Psoas muscle (tissue), 8 donors: ENCODE measurements around the gene MRPL40. TPM values are rescaled to one million over a fixed set of nuclear protein-coding genes. Genes with fewer than 3 reads are reported as not detected.

ENCODE experiments used
- ATAC-seq, 4 donors: fragments of 200-7000 bp; cut with Tn5 transposase; one replicate each; pipeline ENCODE4 v1.9.1; 2020; ENCODE audit warnings: moderate library complexity in 3 of 4, mild to moderate bottlenecking in 2 of 4
- DNase-seq, 2 donors: peaks; one replicate each; pipeline ENCODE4 v3.0.0-alpha.2; 2020
- H3K27ac ChIP-seq: fragments of 200-600 bp; one replicate; pipeline ENCODE4 v1.8.0; 2022
- H3K27me3 ChIP-seq, 3 donors: fragments of 200-600 bp in 1 of 3; one replicate each; pipeline versions ENCODE4 v1.6.1 to v1.8.0; 2013 to 2022; ENCODE audit warnings: low read length in 2 of 3, mild to moderate bottlenecking in 2 of 3, moderate library complexity in 1 of 3; ENCODE audit not compliant: insufficient read depth in 3 of 3
- H3K36me3 ChIP-seq, 2 donors: fragments of 200-600 bp in 1 of 2; one replicate each; pipeline versions ENCODE4 v1.6.1 to v1.8.0; 2013 to 2022; ENCODE audit warnings: low read depth in 1 of 2, mild to moderate bottlenecking in 1 of 2, moderate library complexity in 1 of 2; ENCODE audit not compliant: insufficient read depth in 1 of 2
- H3K4me1 ChIP-seq: fragments of 200-600 bp; one replicate; pipeline ENCODE4 v1.8.0; 2022
- H3K4me3 ChIP-seq: fragments of 200-600 bp; one replicate; pipeline ENCODE4 v1.8.0; 2022; ENCODE audit warnings: mild to moderate bottlenecking
- H3K9me3 ChIP-seq: fragments of 200-600 bp; one replicate; pipeline ENCODE4 v1.8.0; 2022
- WGBS, 3 donors: extraction: QIAGEN DNeasy Blood & Tissue Kit; methylation state at CpG; one replicate each; pipeline versions ENCODE4 v1.1.6 to v1.1.7; 2013; 5-methylcytosine and 5-hydroxymethylcytosine counted together
- intact Hi-C, 2 donors: fragments of 100-400 bp; cut with DNase I; formaldehyde crosslinking; loops; one replicate each; pipeline versions ENCODE4 v1.11.0 to v1.14.2; 2022
- polyA plus RNA-seq, 3 donors: library from polyadenylated mRNA; stranded (reverse); fragments of 200-250 nt; gene quantifications; one replicate each; pipeline ENCODE4 v1.2.3, GENCODE V29; 2013
- total RNA-seq, 4 donors: library from RNA; stranded (reverse); fragmentation: NEBNext Ultra II Directional in 2 of 4; extraction: Animal tissue kit (Norgen Biotek cat#: 25700) in 2 of 4; gene quantifications; one replicate each; pipeline versions ENCODE4 v1.2.1 to v1.2.4, GENCODE V29; 2021 to 2023
- TF ChIP-seq, protein P1 (sequence below): fragments of 200-600 bp; IDR thresholded peaks from one replicate; pipeline ENCODE4 v1.8.0; 2022; ENCODE audit warnings: antibody characterized with exemption
- donor health status: healthy with polysubstance abuse.
- donor health status: DM: no; HTN: no; CAD: no; lungs with moderate emphysema.
- donor health status: Bipolar disorder and iron deficiency.
- donor health status: healthy.
- donor health status: DM: yes; HTN: yes; CAD: no.
- donor health status: DM: no; HTN: no; CAD: no.
- donor health status: DM: no; HTN: no; CAD: no.
- donor health status: DM: yes; HTN: yes; CAD: no.

MRPL40 gene
- total and polyA plus RNA-seq, 7 donors: 45.8 to 78.6 (median 60.1) TPM

DNA sequence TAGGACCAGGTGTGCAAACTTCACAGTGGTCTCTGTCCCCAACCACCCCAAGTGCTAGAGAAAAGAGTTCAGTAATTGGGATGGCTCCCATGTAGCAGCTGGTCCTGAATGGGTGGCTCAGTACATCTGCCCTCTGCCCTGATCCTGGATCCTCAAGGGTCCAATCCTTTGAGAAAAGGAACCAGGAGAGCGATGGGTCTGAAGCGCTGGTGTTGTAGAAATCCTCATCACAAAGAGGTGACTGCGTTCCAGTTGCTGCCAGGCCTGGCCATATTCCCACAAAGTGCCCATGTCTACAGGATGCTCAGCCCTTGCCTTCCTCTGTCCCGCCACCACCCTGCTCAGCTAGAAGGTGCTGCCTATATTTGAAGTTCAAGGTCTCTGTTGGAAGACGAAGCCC lies 21.4 kb downstream of the MRPL40 start:
- H3K36me3 ChIP-seq: peaks cover 26 to 100% of the 10 kb centered on the region in 2 donors
- H3K4me3 ChIP-seq: no peak overlapping the region
- no peak overlapping the region for H3K27ac ChIP-seq
- intact Hi-C loops: loop anchor here in 1 of 2 donors (10.0 kb wide), 1 partner anchor 69 kb away; no protein-coding TSS in a partner anchor
- TF ChIP-seq, protein P1, sequence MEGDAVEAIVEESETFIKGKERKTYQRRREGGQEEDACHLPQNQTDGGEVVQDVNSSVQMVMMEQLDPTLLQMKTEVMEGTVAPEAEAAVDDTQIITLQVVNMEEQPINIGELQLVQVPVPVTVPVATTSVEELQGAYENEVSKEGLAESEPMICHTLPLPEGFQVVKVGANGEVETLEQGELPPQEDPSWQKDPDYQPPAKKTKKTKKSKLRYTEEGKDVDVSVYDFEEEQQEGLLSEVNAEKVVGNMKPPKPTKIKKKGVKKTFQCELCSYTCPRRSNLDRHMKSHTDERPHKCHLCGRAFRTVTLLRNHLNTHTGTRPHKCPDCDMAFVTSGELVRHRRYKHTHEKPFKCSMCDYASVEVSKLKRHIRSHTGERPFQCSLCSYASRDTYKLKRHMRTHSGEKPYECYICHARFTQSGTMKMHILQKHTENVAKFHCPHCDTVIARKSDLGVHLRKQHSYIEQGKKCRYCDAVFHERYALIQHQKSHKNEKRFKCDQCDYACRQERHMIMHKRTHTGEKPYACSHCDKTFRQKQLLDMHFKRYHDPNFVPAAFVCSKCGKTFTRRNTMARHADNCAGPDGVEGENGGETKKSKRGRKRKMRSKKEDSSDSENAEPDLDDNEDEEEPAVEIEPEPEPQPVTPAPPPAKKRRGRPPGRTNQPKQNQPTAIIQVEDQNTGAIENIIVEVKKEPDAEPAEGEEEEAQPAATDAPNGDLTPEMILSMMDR: no peak
- no peaks in the 10 kb centered on the region for H3K9me3 ChIP-seq
- peaks cover 3% of the 10 kb centered on the region for H3K4me1 ChIP-seq
- 95 to 96% (median 96%) methylated on average over 5 of the region's 5 CpGs for WGBS, 3 donors
- no peak for DNase-seq
- H3K27me3 ChIP-seq: no peaks in the 10 kb centered on the region
- no peak for ATAC-seq

DNA sequence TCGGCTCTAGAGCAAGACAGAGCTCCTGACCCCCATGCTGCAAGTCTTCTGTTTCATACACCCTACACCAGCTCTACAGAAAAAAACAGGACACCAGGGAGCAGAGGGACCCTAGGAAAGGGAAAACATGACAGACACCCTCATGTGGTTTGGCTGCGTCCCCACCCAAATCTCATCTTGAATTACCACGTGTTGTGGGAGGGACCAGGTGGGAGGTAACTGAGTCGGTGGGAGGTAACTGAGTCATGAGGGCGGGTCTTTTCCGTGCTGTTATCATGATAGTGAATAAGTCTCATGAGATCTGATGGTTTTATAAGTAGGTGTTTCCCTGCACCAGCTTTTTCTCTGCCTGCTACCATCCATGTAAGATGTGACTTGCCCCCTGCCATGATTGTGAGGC lies 21.8 kb downstream of the MRPL40 start:
- intact Hi-C loops: loop anchor here in 1 of 2 donors (10.0 kb wide), 1 partner anchor 69 kb away; no protein-coding TSS in a partner anchor
- TF ChIP-seq, protein P1: no peak
- ATAC-seq (no peak), DNase-seq (no peak)
- Histone ChIP-seq H3K27me3 (no peaks in the 10 kb centered on the region), H3K4me1 (no peaks in the 10 kb centered on the region), H3K27ac (no peak overlapping the region), H3K36me3 (peaks cover 26 to 100% of the 10 kb centered on the region in 2 donors), H3K4me3 (no peak overlapping the region), H3K9me3 (no peaks in the 10 kb centered on the region)
- 78 to 83% (median 82%) methylated on average over 6 of the region's 6 CpGs for WGBS, 3 donors

DNA sequence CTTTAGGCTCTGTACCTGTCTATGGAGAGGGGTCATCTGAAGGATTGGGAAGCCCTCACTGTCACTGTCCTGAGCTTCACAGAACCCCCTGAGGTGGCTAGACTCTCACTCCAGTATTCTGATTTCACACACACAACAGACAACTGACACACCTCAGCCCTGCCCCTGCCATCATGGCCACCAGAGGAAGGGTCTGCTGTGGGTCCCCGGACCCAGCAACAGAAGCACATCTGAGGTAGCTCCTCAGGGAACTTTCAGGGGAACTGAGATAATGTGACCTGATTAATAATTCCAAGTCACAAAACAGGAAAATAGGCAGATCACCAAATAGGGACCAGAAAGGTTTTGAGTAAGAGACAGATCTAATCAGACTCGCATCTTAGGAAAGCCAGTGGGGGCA lies 22.7 kb downstream of the MRPL40 start:
- no peak for ATAC-seq
- TF ChIP-seq, protein P1: no peak
- H3K4me3 ChIP-seq: no peak overlapping the region
- no peaks in the 10 kb centered on the region for H3K27me3 ChIP-seq
- no peaks in the 10 kb centered on the region for H3K9me3 ChIP-seq
- WGBS, 3 donors: 92 to 98% (median 96%) methylated on average over 2 of the region's 2 CpGs
- no peak overlapping the region for H3K27ac ChIP-seq
- intact Hi-C loops: loop anchor here in 1 of 2 donors (10.0 kb wide), 1 partner anchor 70 kb away; no protein-coding TSS in a partner anchor
- peaks cover 27 to 100% of the 10 kb centered on the region in 2 donors for H3K36me3 ChIP-seq
- no peak for DNase-seq
- no peaks in the 10 kb centered on the region for H3K4me1 ChIP-seq

DNA sequence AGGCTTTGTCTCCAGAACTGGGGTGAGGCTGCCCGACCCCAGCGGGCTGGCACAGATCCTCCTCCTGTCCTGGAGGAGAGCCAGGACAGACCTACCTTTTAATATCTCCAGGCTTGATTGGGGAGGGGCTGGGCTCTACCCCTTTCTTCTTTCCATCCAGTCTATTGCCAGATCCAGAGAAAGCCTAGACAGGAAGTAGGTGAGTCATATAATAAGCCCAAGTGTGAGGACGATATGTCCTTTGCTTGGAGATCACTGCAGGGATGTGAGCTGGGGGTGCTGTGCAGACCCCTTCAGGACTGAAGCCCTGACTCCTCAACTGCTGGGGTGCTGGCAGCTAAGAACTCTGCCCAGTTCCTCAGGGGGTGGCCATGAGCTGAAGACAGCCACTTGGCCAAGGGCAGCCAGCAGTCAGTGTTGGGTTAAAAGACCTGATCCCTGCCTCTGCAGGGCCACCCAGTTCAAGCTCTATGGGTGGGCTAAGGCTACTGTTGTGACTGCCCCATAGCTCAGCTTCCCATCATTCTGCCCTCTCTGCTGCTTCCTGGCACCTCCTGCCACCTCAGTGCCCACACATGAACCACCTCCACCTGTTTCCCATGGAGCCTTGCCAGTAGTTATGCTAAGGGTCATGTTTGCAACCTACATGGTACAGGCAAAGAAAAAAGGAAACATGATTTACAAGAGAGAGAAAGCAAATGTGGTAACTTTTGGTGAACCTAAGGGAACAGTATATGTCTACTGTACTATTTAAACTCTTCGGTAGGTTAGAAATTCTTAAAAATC lies 23.4 kb downstream of the MRPL40 start:
- TF ChIP-seq, protein P1: no peak
- DNase-seq: no peak

More for the DNA sequence above, 23.4 kb downstream of the MRPL40 start:
- Histone ChIP-seq H3K4me1 (no peaks in the 10 kb centered on the region), H3K27me3 (no peaks in the 10 kb centered on the region), H3K36me3 (peaks cover 28 to 100% of the 10 kb centered on the region in 2 donors), H3K9me3 (no peaks in the 10 kb centered on the region), H3K4me3 (no peak overlapping the region), H3K27ac (no peak overlapping the region)
- peak in 3 of 4 donors; percentile 47 to 68 (median 51) for ATAC-seq
- intact Hi-C loops: loop anchor here in 1 of 2 donors (10.0 kb wide), 1 partner anchor 71 kb away; no protein-coding TSS in a partner anchor
- WGBS, 3 donors: 67 to 81% (median 79%) methylated on average over 4 of the region's 4 CpGs
